ENCODE data around the gene ST3GAL3.

- no peak for TF ChIP-seq POLR2A (IDR thresholded peaks at IDR 0.05)
- no peak for TF ChIP-seq CTCF (IDR thresholded peaks at IDR 0.05)
Observed at GRCh38 chr1:43831851-43832250, 124.5 kb downstream of the ST3GAL3 start.

Data from Peyer's patch (tissue), 4 donors.